ENCODE data around the gene NRARP.
"Not testable (repeated sequence)": the region's sequence is repeated elsewhere in the genome, so short reads cannot be mapped to it uniquely, and the experiment has no call there.

NRARP gene

GRCh38 chr9:137302118-137302448 is at the start of gene NRARP:
Gene NRARP (minus strand): TSS chr9:137302271. CDS start chr9:137301928, 343 bp downstream.
- DNase-seq (ENCODE audit: low read depth in 2 of 2): peak; percentile 79 to 92

GRCh38 chr9:137350696-137351584 is 48.9 kb upstream of the NRARP start:
- no peak for DNase-seq (ENCODE audit: low read depth in 2 of 2)

GRCh38 chr9:137349471-137350033 is 47.5 kb upstream of the NRARP start:
- no peak for DNase-seq (ENCODE audit: low read depth in 2 of 2)

- DNase-seq (ENCODE audit: low read depth in 2 of 2): no peak
These were observed 46.8 kb upstream of the NRARP start for GRCh38 chr9:137348769-137349470.

- no peak for DNase-seq (ENCODE audit: low read depth in 2 of 2)
These were observed 45.9 kb upstream of the NRARP start for GRCh38 chr9:137347928-137348327.

- DNase-seq (ENCODE audit: low read depth in 2 of 2): no peak
These were observed 40.4 kb upstream of the NRARP start for GRCh38 chr9:137342482-137342881.

- no peak for DNase-seq (ENCODE audit: low read depth in 2 of 2)
These were observed 39.2 kb upstream of the NRARP start for GRCh38 chr9:137341227-137341626.

- not testable (repeated sequence) for DNase-seq (ENCODE audit: low read depth in 2 of 2)
These were observed 37.9 kb upstream of the NRARP start for GRCh38 chr9:137339908-137340462.

- no peak for DNase-seq (ENCODE audit: low read depth in 2 of 2)
These were observed 37.2 kb upstream of the NRARP start for GRCh38 chr9:137339045-137339907.

GRCh38 chr9:137336735-137337134 is 34.7 kb upstream of the NRARP start:
- no peak for DNase-seq (ENCODE audit: low read depth in 2 of 2)

- DNase-seq (ENCODE audit: low read depth in 2 of 2): no peak
These were observed 31.1 kb upstream of the NRARP start for GRCh38 chr9:137333016-137333671.

GRCh38 chr9:137331929-137332328 is 29.9 kb upstream of the NRARP start:
- DNase-seq (ENCODE audit: low read depth in 2 of 2): no peak

GRCh38 chr9:137330689-137331088 is 28.6 kb upstream of the NRARP start:
- DNase-seq (ENCODE audit: low read depth in 2 of 2): no peak

GRCh38 chr9:137329590-137329989 is 27.5 kb upstream of the NRARP start:
- not testable (repeated sequence) for DNase-seq (ENCODE audit: low read depth in 2 of 2)

GRCh38 chr9:137327641-137328550 is 25.8 kb upstream of the NRARP start:
- DNase-seq (ENCODE audit: low read depth in 2 of 2): not testable (repeated sequence)

GRCh38 chr9:137326445-137327065 is 24.5 kb upstream of the NRARP start:
- DNase-seq (ENCODE audit: low read depth in 2 of 2): no peak

- no peak for DNase-seq (ENCODE audit: low read depth in 2 of 2)
These were observed 23.7 kb upstream of the NRARP start for GRCh38 chr9:137325799-137326198.

- DNase-seq (ENCODE audit: low read depth in 2 of 2): no peak
These were observed 23.1 kb upstream of the NRARP start for GRCh38 chr9:137325124-137325523.

All from stimulated activated CD4-positive, alpha-beta T cell treated with anti-CD3 and anti-CD28 coated beads, Interleukin-1b, Interleukin-23, amount 100 ng/mL, for 1 hour (primary cell).